Measurements from ENCODE around the gene USF3. TPM values are rescaled to one million over a fixed set of nuclear protein-coding genes. Genes with fewer than 3 reads are reported as not detected.

The USF3 gene
- polyA plus RNA-seq, 1 donor from 2014 or later: 15.4 TPM

GRCh38 chr3:113615976-113616375 lies 80.5 kb downstream of the USF3 start:
- no peak overlapping the region for H2AFZ ChIP-seq (ENCODE audit: low read depth, low read length)
- TF ChIP-seq EZH2 (IDR thresholded peaks at IDR 0.05; ENCODE audit: borderline replicate concordance, insufficient read depth, low read length, poor library complexity, severe bottlenecking) (no peak), POLR2AphosphoS5 (IDR thresholded peaks at IDR 0.05) (no peak), RAD21 (conservative IDR thresholded peaks at IDR 0.05) (no peak), REST (IDR thresholded peaks at IDR 0.05; ENCODE audit: borderline replicate concordance) (no peak), MXI1 (conservative IDR thresholded peaks at IDR 0.05; ENCODE audit: poor library complexity, severe bottlenecking) (no peak), EP300 (conservative IDR thresholded peaks at IDR 0.05; ENCODE audit: poor library complexity, severe bottlenecking) (no peak), TAF1 (IDR thresholded peaks at IDR 0.05; ENCODE audit: low read depth) (no peak), SMC3 (conservative IDR thresholded peaks at IDR 0.05; ENCODE audit: poor library complexity) (no peak)
- H3K27ac ChIP-seq (ENCODE audit: low read length): no peak overlapping the region
- H3K4me2 ChIP-seq (ENCODE audit: low read length): no peak overlapping the region
- H3K79me2 ChIP-seq (replicated peaks; ENCODE audit: insufficient read depth, low read length): no peaks in the 10 kb centered on the region
- H3K4me3 ChIP-seq (ENCODE audit: low read length): no peak overlapping the region
- no peaks in the 10 kb centered on the region for H3F3A ChIP-seq (ENCODE audit: insufficient read depth, low read length, poor library complexity, severe bottlenecking)
- no peaks in the 10 kb centered on the region for H3K27me3 ChIP-seq (ENCODE audit: insufficient read depth, low read depth, low read length)
- no peaks in the 10 kb centered on the region for H4K20me1 ChIP-seq (ENCODE audit: insufficient read depth)
- no peaks in the 10 kb centered on the region for H3K36me3 ChIP-seq (ENCODE audit: insufficient read depth, low read length)
- H3K9me2 ChIP-seq (ENCODE audit: insufficient read depth, low read length): no peaks in the 10 kb centered on the region
- H3K9ac ChIP-seq (ENCODE audit: low read length): no peak overlapping the region
- H3K9me3 ChIP-seq (ENCODE audit: low read length): no peaks in the 10 kb centered on the region

DNA sequence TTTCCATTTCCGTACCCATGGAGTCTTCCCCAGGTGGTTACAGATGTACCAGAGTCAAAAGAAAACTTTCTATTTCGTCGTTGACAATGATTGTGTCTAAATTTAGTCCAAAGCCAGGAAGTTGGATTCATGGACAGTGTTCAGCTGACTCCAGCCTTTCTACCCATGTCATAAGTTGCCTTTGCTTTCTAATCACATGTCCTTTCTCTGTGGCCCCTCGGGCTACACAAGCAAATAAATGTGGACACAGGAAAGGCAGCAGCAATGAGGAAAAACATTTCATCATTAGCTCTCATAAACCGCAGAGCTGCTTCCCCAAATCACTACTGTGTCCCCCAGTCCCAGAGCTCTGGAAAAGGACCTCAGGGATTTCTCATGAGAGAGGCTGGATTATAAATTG lies 82.0 kb downstream of the USF3 start:
- Histone ChIP-seq H4K20me1 (ENCODE audit: insufficient read depth) (no peaks in the 10 kb centered on the region), H3K9ac (ENCODE audit: low read length) (no peak overlapping the region), H3K27me3 (ENCODE audit: insufficient read depth, low read depth, low read length) (no peaks in the 10 kb centered on the region), H3F3A (ENCODE audit: insufficient read depth, low read length, poor library complexity, severe bottlenecking) (no peaks in the 10 kb centered on the region), H3K9me2 (ENCODE audit: insufficient read depth, low read length) (no peaks in the 10 kb centered on the region), H2AFZ (ENCODE audit: low read depth, low read length) (no peak overlapping the region), H3K4me2 (ENCODE audit: low read length) (no peak overlapping the region), H3K27ac (ENCODE audit: low read length) (no peak overlapping the region), H3K9me3 (ENCODE audit: low read length) (no peaks in the 10 kb centered on the region), H3K36me3 (ENCODE audit: insufficient read depth, low read length) (no peaks in the 10 kb centered on the region), H3K4me3 (ENCODE audit: low read length) (no peak overlapping the region), H3K79me2 (replicated peaks; ENCODE audit: insufficient read depth, low read length) (no peaks in the 10 kb centered on the region)
- TF ChIP-seq POLR2AphosphoS5 (IDR thresholded peaks at IDR 0.05) (no peak), SMC3 (conservative IDR thresholded peaks at IDR 0.05; ENCODE audit: poor library complexity) (no peak), EZH2 (IDR thresholded peaks at IDR 0.05; ENCODE audit: borderline replicate concordance, insufficient read depth, low read length, poor library complexity, severe bottlenecking) (no peak), EP300 (conservative IDR thresholded peaks at IDR 0.05; ENCODE audit: poor library complexity, severe bottlenecking) (no peak), RAD21 (conservative IDR thresholded peaks at IDR 0.05) (no peak), MXI1 (conservative IDR thresholded peaks at IDR 0.05; ENCODE audit: poor library complexity, severe bottlenecking) (no peak), TAF1 (IDR thresholded peaks at IDR 0.05; ENCODE audit: low read depth) (no peak), CTCF (IDR thresholded peaks at IDR 0.05; ENCODE audit: poor library complexity, severe bottlenecking) (no peak), REST (IDR thresholded peaks at IDR 0.05; ENCODE audit: borderline replicate concordance) (no peak)

Data from neural cell (in vitro differentiated cells).